Liver (tissue), 9 donors: ENCODE results near the gene SSTR1. TPM values are rescaled to one million over a fixed set of nuclear protein-coding genes. Genes with fewer than 3 reads are reported as not detected.

ENCODE experiments used
- DNase-seq: peaks from one replicate; pipeline ENCODE4 v3.0.0-alpha.2; 2017; ENCODE audit warnings: low spot score
- H3K27ac ChIP-seq, 2 donors: one replicate each; pipeline ENCODE4 v1.7.0; 2013; ENCODE audit warnings: inconsistent platforms in 2 of 2, low read length in 2 of 2, control low read depth in 1 of 2, low read depth in 1 of 2, mild to moderate bottlenecking in 1 of 2
- H3K27me3 ChIP-seq, 4 donors: one replicate each; pipeline versions ENCODE4 v1.6.1 to v1.7.0; 2013; ENCODE audit warnings: low read length in 3 of 4, inconsistent platforms in 1 of 4, mild to moderate bottlenecking in 1 of 4, moderate library complexity in 1 of 4; ENCODE audit not compliant: control insufficient read depth in 4 of 4, insufficient read depth in 4 of 4
- H3K36me3 ChIP-seq, 4 donors: one replicate each; pipeline versions ENCODE4 v1.6.1 to v1.7.0; 2013; ENCODE audit warnings: low read length in 3 of 4, mild to moderate bottlenecking in 3 of 4, low read depth in 1 of 4, moderate library complexity in 1 of 4; ENCODE audit not compliant: control insufficient read depth in 4 of 4, insufficient read depth in 3 of 4
- H3K4me1 ChIP-seq, 4 donors: one replicate each; pipeline versions ENCODE4 v1.6.1 to v1.7.0; 2013; ENCODE audit warnings: low read length in 3 of 4, mild to moderate bottlenecking in 3 of 4, moderate library complexity in 1 of 4; ENCODE audit not compliant: control insufficient read depth in 4 of 4, insufficient read depth in 4 of 4
- H3K4me3 ChIP-seq, 3 donors: one replicate each; pipeline versions ENCODE4 v1.6.1 to v1.7.0; 2013; ENCODE audit warnings: low read length in 3 of 3, control low read depth in 1 of 3, low read depth in 1 of 3, mild to moderate bottlenecking in 1 of 3
- H3K9ac ChIP-seq, 2 donors: one replicate each; pipeline ENCODE4 v1.7.0; 2013; ENCODE audit warnings: low read length in 2 of 2, mild to moderate bottlenecking in 2 of 2, moderate library complexity in 2 of 2, control low read depth in 1 of 2, low read depth in 1 of 2
- H3K9me3 ChIP-seq, 4 donors: one replicate each; pipeline versions ENCODE4 v1.6.1 to v1.7.0; 2013; ENCODE audit warnings: low read length in 3 of 4; ENCODE audit not compliant: control insufficient read depth in 4 of 4
- CTCF ChIP-seq: fragments of 150-350 bp; IDR thresholded peaks from 2 replicates; pipeline ENCODE4 v1.5.1; 2017; ENCODE audit warnings: improper control_type of control experiment, low read depth, low read length; ENCODE audit not compliant: missing input control
- FOXA1 ChIP-seq: IDR thresholded peaks from 2 replicates; pipeline ENCODE4 v1.6.1; 2016; ENCODE audit warnings: antibody characterized with exemption
- FOXA2 ChIP-seq: IDR thresholded peaks from 2 replicates; pipeline ENCODE4 v1.6.1; 2016; ENCODE audit warnings: antibody characterized with exemption
- GABPA ChIP-seq, 2 donors: IDR thresholded peaks in 1 of 2; conservative IDR thresholded peaks in 1 of 2; 2 replicates each; pipeline ENCODE4 v1.6.1; 2016; ENCODE audit warnings: antibody characterized with exemption in 2 of 2, mild to moderate bottlenecking in 1 of 2, moderate library complexity in 1 of 2
- HNF4A ChIP-seq, 2 donors: conservative IDR thresholded peaks; 2 replicates each; pipeline ENCODE4 v1.6.1; 2016; ENCODE audit warnings: antibody characterized with exemption in 2 of 2, mild to moderate bottlenecking in 2 of 2
- JUND ChIP-seq, 2 donors: IDR thresholded peaks; 2 replicates each; pipeline ENCODE4 v1.6.1; 2016; ENCODE audit warnings: antibody characterized with exemption in 2 of 2
- NR2F2 ChIP-seq: IDR thresholded peaks from 2 replicates; pipeline ENCODE4 v1.6.1; 2016; ENCODE audit warnings: antibody characterized with exemption
- RAD21 ChIP-seq, 2 donors: IDR thresholded peaks; 2 replicates each; pipeline ENCODE4 v1.6.1; 2016; ENCODE audit warnings: antibody characterized with exemption in 2 of 2, mild to moderate bottlenecking in 2 of 2
- REST ChIP-seq: IDR thresholded peaks from 2 replicates; pipeline ENCODE4 v1.6.1; 2016; ENCODE audit warnings: antibody characterized with exemption, mild to moderate bottlenecking
- RXRA ChIP-seq, 2 donors: IDR thresholded peaks; 2 replicates each; pipeline ENCODE4 v1.6.1; 2017 to 2018; ENCODE audit warnings: antibody characterized with exemption in 2 of 2, mild to moderate bottlenecking in 1 of 2
- SP1 ChIP-seq: IDR thresholded peaks from 2 replicates; pipeline ENCODE4 v1.6.1; 2018; ENCODE audit warnings: antibody characterized with exemption, mild to moderate bottlenecking
- TAF1 ChIP-seq: conservative IDR thresholded peaks from 2 replicates; pipeline ENCODE4 v1.6.1; 2016; ENCODE audit warnings: antibody characterized with exemption, mild to moderate bottlenecking
- YY1 ChIP-seq: IDR thresholded peaks from 2 replicates; pipeline ENCODE4 v1.6.1; 2016; ENCODE audit warnings: antibody characterized with exemption, mild to moderate bottlenecking
- ZBTB33 ChIP-seq: IDR thresholded peaks from 2 replicates; pipeline ENCODE4 v1.6.1; 2016; ENCODE audit warnings: antibody characterized with exemption
- whole genome bisulfite sequencing: extraction: QIAGEN DNeasy Blood & Tissue Kit; methylation state at CpG from one replicate; pipeline ENCODE4 v1.1.7; 2013; 5-methylcytosine and 5-hydroxymethylcytosine counted together
- polyA plus RNA-seq, 2 donors: library from polyadenylated mRNA; stranded (reverse) in 1 of 2; unstranded in 1 of 2; fragments of 200-250 nt in 1 of 2; fragments of >200 nt in 1 of 2; fragmentation: Nextera tagmentation in 1 of 2; extraction: Ambion mirVana in 1 of 2; gene quantifications; one replicate each; pipeline versions ENCODE4 v1.2.1 to v1.2.3, GENCODE V29; 2013 to 2015
- total RNA-seq, 2 donors: library from RNA; depleted of rRNA; stranded (reverse); fragments of >200 nt; gene quantifications; one replicate each; pipeline ENCODE4 v1.2.3, GENCODE V29; 2014
- donor health status: healthy.
- donor health status: healthy.
- donor health status: healthy.
- donor health status: healthy.
- donor health status: healthy.

SSTR1 gene
- total and polyA plus RNA-seq, 4 donors: 0.23 to 3.6 (median 2.6) TPM

GRCh38 chr14:38238332-38238731 lies 30.6 kb downstream of the SSTR1 start:
- H3K36me3 ChIP-seq: no peaks in the 10 kb centered on the region
- DNase-seq: no peak
- H3K9ac ChIP-seq: no peak overlapping the region
- 90% methylated on average over 1 of the region's 1 CpG for WGBS
- no peaks in the 10 kb centered on the region for H3K27me3 ChIP-seq
- H3K4me1 ChIP-seq: no peaks in the 10 kb centered on the region
- no peak overlapping the region for H3K4me3 ChIP-seq
- H3K27ac ChIP-seq: no peak overlapping the region
- no peaks in the 10 kb centered on the region for H3K9me3 ChIP-seq
- TF ChIP-seq NR2F2 (no peak), YY1 (no peak), TAF1 (no peak), FOXA2 (no peak), CTCF (no peak), GABPA (IDR thresholded peaks at IDR 0.05 in 1 of 2, conservative IDR thresholded peaks at IDR 0.05 in 1 of 2) (no peak), JUND (IDR thresholded peaks at IDR 0.05) (no peak), RAD21 (IDR thresholded peaks at IDR 0.05) (no peak), ZBTB33 (no peak), HNF4A (conservative IDR thresholded peaks at IDR 0.05) (no peak)

- H3K4me3 ChIP-seq: no peak overlapping the region
- no peak overlapping the region for H3K9ac ChIP-seq
- H3K36me3 ChIP-seq: no peaks in the 10 kb centered on the region
- no peak overlapping the region for H3K27ac ChIP-seq
- TF ChIP-seq JUND (IDR thresholded peaks at IDR 0.05): no peak
- no peak for TF ChIP-seq RXRA (IDR thresholded peaks at IDR 0.05)
- H3K27me3 ChIP-seq: no peaks in the 10 kb centered on the region
- H3K9me3 ChIP-seq: no peaks in the 10 kb centered on the region
- no peaks in the 10 kb centered on the region for H3K4me1 ChIP-seq
- DNase-seq: no peak
Measured at GRCh38 chr14:38238878-38239277, 31.2 kb downstream of the SSTR1 start.

GRCh38 chr14:38243696-38244240 lies 36.1 kb downstream of the SSTR1 start:
- Histone ChIP-seq H3K9me3 (no peaks in the 10 kb centered on the region), H3K4me1 (no peaks in the 10 kb centered on the region), H3K9ac (no peak overlapping the region), H3K4me3 (no peak overlapping the region), H3K27me3 (no peaks in the 10 kb centered on the region), H3K36me3 (no peaks in the 10 kb centered on the region), H3K27ac (no peak overlapping the region)
- WGBS: 64% methylated on average over 1 of the region's 1 CpG
- no peak for DNase-seq
- no peak for TF ChIP-seq CTCF
- no peak for TF ChIP-seq REST
- no peak for TF ChIP-seq FOXA1
- TF ChIP-seq NR2F2: no peak
- TF ChIP-seq HNF4A (conservative IDR thresholded peaks at IDR 0.05): no peak
- no peak for TF ChIP-seq JUND (IDR thresholded peaks at IDR 0.05)
- TF ChIP-seq YY1: no peak
- no peak for TF ChIP-seq RAD21 (IDR thresholded peaks at IDR 0.05)
- no peak for TF ChIP-seq SP1
